CD4-positive, alpha-beta T cell treated with Interferon gamma for 1 hour (primary cell): ENCODE measurements around the gene C20orf141.
"Not testable (repeated sequence)": the region's sequence is repeated elsewhere in the genome, so short reads cannot be mapped to it uniquely, and the experiment has no call there.

ENCODE experiments used
- DNase-seq: peaks from one replicate; pipeline ENCODE4 v3.0.0-alpha.2; 2020

The C20orf141 gene, protein sequence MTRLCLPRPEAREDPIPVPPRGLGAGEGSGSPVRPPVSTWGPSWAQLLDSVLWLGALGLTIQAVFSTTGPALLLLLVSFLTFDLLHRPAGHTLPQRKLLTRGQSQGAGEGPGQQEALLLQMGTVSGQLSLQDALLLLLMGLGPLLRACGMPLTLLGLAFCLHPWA

DNA sequence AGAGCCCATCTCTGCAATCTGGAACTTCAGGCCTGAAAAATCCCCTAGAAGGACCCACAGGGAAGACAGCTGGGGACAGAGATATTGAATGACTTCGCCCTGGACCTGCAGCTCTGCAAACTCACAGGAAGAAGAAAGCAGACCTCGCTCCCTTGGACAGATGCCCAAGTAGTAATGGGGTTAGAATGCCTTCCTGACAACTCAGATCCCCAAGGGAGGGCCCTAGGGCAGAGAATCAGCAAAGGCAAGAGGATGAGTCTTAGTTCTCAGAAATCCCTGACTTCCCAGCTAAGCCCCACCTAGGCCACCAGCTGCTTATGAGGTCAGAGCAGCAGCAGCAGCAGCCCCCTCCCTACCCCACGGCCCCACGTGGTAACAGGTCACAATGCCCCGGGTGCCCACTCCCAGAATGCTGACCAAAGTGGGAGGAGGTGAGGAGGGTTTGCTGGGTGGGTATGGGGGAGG, at the start of gene C20orf141:
Gene C20orf141 (plus strand): TSS at position 401 of the 465 bp plus-strand sequence. CDS start 198 bp downstream, outside the sequence.
- DNase-seq, result no peak

DNA sequence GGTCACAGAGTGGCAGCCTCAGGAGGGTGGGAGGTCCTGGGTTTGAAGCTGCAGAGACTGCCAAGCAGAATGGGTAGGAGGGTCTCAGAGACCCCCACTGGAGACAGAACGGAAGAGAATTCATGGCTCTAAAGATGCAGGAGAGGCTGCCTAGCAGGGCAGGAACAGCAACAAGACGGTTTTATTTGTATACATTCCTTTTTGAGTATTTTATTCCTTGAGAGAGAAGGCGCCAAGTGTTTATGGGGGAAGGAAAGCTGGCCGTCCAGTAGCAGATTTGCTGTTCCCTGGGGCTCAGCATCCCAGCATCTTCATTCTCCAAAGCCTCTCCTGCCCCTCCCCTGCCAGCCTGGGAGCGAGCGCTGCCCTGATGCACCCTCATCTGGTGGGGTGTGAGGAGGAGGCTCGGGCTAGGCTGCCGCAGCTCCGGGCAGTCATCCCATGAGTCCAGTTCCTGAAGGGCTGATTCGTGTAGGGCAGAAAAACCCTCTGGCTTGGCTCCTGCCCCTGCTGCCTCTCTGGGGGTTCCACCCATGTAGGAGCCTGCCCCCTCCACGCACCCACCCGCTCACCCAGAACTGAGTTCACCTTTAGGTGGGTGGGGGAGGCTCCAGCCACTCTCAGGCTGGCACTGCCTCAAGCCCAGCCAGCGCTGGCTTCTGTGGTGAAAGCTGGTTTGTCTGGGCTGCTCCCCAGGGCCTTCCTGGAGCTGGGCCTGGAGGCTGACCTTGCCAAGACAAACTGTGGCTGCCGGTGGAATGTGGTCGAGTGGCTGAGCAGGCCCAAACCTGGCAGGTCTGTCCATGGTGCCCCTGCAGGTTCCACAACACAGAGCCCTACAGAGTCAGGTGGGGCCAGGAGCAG, 46.8 kb upstream of the C20orf141 start:
- DNase-seq, result no peak

DNA sequence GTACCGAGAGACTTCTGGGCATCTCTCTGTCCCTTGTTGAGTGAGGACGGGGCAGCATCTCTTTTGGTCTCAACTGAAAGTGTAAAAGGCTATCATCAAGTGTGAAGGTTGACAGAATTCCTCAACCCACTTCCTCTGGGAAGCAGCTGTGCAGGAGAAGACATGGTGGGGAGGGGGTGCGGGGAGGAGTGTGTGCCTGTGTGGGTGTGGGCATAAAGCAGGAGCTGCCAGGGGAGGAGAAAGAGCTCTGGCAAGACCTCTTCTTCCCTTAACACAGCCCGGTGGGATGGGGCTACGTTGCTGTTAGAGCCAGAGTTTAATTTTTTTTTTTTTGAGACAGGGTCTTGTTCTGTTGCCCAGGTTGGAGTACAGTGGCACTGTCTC, 46.2 kb upstream of the C20orf141 start:
- DNase-seq, result no peak

DNA sequence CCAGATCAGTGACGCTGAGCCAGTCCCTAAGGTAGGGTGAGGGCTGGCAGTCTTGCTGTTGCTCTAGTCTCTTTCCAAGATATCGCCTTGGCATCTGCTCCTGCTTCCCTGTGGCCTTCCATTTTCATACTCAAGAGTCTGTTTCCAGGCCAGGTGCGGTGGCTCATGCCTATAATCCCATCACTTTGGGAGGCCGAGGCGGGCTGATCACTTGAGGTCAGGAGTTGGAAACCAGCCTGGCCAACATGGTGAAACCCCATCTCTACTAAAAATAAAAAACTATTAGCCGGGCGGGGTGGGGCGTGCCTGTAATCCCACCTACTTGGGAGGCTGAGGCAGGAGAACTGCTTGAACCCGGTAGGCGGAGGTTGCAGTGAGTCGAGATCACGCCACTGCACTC, 44.7 kb upstream of the C20orf141 start:
- not testable (repeated sequence) for DNase-seq

DNA sequence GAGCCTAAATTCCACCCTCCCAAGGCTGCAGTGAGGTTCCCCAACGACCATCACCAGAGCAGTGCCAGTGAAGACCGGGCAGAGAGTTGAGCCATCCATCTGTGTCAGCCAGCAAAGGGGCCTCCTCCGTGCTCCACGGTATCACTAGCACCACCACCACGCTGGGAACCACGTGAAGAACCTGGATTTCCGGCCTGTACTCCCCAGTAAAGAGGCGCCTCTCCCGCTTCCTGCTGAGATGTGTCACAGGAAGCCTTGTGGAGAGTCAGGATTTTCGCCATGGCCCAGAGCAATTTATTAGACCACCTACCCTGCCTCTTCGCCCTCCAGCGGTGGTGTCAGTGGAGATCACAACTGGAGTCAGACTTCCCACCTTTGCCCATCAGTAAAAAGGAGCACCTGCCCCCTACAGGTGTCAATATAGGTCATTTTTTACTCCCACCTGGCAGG, 43.1 kb upstream of the C20orf141 start:
- DNase-seq, result no peak

DNA sequence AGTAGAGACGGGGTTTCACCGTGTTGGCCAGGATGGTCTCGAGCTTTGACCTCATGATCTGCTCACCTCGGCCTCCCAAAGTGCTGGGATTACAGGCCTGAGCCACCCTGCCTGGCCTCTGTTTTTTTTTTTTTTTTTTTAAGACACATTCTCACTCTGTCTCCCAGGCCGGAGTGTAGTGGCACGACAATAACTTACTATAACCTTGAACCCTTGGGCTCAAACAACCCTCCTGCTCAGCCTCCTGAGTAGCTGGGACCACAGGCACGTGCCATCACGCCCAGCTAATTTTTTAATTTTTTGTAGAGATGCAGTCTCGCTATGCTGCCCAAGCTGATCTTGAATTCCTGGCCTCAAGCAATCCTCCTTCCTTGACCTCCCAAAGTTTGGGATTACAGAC, 41.0 kb upstream of the C20orf141 start:
- no peak for DNase-seq

DNA sequence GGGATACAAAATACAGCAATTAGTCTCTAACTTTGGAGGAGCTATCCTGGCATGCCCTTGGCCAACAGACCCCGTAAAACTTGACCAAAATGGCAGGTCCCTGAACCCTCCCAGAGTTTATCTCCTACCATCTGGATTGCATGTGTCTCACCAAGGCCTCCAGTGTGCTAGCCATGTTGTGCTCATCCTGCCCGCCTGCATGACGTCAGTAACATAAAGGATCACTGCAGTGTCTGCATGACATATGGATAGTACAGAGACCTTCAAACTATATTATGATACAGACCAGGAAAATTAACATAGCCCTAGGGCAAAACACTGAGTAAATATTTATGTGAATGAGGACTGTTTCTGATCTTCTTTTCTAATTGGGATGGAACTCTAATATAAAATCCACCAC, 39.6 kb upstream of the C20orf141 start:
- no peak for DNase-seq

DNA sequence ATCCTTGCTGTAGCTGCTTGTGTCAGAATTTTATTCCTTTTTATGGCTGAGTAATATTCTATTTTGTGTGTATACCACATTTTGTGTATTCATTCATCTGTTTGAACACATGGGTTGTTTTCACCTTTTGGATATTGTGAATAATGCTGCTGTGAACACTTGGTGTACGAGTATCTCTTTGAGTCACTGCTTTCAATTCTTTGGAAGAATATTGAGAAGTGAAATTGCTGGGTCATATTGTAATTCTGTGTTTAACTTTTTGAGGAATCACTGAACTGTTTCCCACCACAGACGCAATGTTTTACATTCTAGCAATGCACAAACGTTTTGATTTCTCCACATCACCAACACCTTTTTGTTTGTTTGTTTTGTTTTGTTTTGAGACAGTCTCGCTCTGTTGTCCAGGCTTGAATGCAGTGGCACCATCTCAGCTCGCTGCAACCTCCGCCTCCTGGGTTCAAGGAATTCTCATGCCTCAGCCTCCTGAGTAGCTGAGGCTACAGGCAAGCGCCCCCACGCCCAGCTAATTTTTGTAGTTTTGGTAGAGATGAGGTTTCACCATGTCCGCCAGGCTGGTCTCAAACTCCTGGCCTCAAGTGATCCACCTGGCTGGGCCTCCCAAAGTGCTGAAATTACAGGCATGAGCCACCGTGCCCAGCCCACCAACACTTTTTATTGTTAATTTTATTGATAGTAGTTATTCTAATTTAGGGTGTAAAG, 36.0 kb upstream of the C20orf141 start:
- no peak for DNase-seq

DNA sequence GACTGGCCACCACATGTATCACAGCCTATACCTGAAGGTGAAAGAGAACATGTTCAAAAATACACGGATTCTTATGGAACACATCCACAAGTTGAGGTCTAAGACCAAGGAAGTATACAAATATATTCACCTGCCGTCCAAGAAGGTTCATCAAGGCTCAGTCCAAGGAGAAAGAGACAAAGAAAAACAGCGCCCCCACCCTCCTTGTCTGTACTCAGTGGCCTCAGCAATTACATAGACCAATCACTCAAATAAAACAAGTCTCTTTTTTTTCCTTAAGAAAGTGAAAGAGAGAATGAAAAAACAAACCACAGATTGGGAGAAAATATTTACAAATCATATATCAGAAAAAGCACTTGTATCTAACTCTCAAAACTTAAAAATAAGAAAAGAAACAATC, 33.8 kb upstream of the C20orf141 start:
- DNase-seq, result no peak

DNA sequence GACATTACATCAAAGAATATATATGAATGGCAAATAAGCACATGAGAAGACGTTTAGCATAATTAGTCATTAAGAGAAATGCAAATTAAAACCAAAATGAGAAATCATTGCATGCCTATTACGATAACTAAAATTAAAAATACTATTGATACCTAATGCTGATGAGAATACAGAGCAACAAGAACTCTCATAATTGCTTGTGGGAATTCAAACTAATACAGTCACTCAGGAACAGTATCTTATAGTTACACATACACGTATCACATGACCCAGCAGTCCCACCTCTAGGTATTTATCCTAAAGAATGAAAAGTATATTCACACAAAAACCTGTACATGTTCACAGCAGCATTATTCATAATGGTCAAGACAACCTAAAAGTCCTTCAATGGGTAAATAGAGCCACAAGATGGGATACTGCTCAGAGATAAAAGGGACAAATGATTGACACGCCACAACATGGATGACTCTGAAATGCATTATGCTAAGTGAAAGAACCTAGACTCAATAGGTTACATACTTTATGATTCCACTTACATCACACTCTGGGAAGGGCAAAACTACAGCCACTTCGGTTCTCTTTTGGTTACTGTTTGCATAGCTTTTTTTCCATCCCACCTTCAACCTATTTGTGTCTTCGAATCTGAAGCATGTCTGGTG, 30.8 kb upstream of the C20orf141 start:
- no peak for DNase-seq

DNA sequence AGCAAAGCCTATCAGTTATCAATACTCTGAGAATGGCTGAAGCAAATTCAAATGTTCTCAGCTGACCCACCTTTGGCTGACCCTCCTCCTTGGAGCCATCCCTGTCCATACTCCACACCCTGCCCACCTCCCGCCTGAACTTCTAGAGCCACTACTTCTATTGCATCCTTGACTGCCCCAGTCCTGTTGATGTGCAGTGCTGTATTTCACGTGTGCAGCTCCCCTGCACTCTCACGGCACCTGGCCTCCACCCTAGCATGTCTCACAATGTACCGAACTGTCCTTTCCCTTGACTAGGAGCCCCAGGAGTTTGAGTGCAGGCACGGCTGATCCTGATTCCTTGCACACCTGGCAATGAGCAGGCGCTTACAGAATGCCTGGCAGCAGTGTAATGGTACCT, 21.3 kb upstream of the C20orf141 start:
- no peak for DNase-seq

DNA sequence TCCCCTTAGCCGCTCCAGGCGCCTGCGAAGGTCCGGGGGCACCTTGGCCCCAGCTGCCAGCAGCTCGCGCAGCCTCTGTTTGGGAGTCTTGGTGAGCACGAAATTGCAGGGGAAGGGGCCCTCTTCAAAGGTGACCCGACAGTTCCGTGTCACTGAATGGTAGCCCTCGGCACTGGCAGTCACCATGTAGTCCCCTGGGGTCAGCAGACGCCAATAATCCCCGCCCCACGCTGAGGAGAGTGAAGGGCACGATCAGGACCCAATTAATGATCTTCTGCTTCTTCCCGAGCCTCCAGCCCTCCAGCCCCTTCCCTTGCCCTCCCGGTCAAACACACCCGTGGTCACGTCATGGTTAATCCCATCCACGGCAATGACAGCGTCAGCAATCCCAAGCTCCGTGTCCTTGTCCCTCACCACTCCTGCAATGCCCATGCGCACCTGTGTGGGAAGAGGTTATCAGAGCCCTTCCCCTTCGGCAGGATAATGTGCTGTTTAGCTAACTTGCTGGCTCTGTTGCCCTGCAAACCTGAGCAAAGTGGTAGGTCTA, 20.5 kb upstream of the C20orf141 start:
- no peak for DNase-seq

DNA sequence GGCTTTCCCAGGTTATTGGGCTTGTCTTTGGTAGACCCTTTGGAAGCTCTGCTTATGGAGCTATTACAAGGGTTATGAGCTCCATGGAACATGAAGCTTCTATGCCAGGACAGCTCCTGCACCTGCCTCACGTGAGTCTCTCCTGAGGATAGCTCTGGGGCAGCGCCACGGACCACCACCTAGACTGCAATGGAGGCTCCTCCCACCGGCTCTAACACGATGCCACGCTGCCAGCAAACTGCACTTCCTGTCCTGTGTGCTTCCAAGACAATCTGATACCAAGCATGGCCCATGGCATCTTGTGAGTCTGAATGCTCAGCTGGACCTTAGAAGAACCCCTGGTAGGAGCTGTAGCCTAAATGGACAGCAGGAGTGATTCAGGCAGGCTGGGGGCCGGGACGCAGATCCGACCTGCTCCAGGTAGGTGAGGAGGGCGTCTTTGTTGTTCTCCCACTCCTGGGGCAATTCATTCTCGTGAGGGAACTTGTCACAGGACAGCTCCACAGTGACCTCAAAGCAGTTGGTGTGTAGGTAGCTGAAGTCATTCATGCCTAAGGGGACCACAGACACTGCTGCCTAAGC, 19.8 kb upstream of the C20orf141 start:
- DNase-seq, result no peak

DNA sequence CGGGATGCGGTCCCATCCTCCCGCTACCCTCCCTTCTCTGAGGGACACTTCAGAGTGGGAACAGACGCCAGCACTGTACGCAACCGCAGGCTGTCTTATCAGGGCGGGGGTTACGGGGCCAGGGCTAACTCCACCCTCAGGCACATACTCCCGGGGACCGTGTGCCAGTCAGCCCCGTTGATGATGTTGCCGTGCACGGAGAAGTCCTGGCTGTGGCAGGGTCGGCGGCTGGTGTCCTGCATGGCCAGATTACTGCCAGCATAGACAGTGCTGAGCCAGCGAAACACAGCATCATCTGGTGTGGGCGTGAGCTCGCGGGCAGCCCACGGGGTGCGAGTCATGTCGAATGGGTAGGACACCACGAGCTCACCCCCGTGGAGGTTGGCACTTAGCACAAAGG, 19.3 kb upstream of the C20orf141 start:
- DNase-seq, result no peak

DNA sequence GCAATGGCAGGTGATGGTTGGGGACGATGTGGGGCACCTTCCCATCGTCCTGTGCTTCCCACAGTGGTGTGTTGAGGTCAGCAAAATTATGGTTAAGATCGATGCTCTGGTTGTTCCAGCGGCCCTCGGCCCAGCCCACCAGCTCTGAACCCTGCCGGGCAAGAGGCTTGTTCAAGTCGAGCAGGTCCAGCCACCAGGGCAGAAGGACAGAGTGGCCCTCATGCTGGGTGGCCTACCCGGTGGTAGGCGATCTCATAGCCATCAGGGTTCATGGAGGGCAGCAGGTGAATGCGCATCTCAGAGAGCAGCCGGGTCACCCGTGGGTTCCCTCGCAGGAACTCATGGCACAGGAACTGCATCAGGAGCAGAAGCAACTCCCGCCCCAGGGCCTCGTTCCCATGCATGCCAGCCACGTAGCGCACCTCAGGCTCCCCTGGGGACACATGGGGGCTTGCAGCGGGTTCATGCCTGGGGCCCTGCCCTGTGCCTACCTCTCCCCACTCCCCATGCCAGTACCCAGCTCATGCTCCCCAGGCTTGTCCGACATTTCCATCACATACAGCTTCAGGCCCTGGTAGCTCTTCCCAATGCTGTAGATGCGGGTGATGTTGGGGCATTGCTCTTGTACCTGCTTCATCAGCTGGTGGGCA, 18.7 kb upstream of the C20orf141 start:
- no peak for DNase-seq

DNA sequence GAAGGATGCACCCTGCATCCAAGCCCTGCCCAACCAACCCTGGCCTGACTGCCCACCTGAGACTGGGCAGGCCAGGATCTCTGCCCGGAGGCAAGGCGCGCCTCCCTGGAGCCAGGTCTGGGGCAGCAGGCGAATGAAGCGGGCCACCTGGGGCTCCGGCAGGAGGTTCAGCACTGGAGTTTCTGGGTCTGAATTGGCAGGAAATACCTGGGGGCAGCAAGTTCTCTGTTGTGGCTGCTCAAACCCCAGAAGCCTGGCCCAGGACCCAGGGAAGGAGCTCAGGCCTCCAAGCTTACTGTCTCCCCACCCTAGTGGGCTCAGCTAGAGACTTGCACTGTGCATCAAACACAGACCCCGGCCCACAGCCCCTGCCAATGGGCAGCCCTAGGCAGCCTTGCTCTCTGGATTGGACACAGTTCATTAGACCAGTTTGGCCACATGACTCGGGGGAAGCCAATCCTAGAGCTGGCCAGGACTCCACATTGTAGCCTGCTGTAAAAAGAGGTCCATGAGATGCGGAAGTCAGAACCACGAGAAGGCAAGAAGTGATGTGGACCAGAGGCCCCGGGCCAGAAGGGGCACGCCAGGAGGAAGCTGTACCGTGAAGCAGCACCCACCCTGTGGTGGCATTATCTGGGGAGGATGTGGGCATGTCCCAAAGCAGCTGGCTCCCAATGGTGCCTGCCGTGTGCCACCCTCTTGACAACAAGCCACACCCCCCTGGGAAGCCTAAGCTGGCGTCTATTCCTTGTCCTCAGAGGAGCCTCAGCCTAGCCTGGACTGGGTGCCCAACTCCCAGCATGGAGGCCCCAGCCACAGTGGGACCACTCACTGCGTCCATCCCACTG, 17.4 kb upstream of the C20orf141 start:
- no peak for DNase-seq

DNA sequence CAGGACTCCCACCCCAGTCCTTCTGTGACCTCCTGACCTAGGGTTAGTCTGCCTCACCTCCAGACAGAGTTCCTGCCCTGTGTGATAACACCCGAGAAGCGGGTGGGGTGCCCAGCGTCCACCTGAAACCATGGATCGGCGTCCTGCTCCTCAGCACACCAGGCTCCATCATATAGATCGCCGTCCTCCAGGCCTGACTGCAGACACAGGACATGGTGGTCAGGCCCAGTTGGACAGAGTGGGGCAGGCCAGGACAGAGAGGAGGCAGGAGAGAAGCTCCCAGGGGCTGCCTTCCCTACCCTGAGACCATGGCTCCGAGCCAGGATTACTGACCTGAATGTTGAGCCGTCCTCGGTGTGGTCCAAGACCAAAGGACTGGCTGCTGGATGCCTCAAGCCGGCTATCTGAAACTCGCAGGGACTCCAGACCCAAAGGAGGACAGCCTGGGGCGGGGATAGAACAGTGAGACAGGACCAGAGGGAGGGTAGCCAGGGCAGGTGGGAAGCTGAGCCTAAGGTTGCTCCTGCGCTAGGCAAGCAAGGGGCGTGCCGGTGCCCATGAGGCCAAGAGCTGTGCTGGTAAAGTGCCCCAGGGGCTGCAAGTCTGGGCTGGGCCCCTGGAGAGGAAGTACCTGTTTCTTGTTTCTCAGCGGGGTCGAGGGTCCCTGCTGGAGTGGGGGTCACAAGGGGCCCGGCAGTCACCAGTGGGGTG, 16.5 kb upstream of the C20orf141 start:
- no peak for DNase-seq

DNA sequence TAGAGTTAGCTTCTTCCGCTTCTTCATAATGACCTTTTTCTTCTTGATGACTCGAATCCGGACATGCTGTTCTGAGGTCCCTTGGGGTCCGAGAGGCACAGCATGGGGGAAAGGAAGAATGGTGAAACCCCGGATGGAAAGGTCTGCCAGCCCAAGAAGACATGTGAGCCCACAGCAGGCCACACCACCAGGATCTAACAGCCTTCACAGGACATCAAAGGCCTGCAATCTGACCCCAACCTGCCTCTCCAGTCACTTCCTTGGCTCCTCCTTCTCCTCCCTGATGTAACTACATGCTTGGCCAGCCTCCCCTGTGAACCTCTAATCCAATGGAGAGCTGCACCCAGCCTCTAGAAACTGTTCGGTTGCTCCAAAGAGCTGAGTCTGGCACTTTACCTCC, 16.0 kb upstream of the C20orf141 start:
- no peak for DNase-seq

DNA sequence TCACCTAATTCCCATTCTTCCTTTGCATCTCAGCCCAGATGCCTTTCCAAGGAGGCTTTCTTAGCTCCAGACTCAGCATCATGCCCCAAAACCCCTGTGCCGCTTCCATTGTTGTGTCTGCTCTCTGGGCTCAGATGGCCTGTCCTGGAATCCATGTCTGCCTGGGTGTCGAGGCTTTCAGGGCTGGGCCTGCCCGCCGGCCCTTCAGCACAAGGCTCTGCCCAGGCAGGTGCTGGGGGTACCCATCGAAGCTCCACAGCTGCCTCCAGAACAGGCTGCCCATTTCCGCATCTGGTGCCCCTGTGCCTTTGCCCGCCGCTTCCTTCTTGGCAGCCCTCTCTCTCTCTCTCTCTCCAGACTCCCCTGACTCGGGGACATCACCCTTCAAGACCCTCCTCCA, 15.5 kb upstream of the C20orf141 start:
- no peak for DNase-seq
